CD4-positive, alpha-beta T cell (primary cell): ENCODE measurements around the gene TRIM69. TPM values are rescaled to one million over a fixed set of nuclear protein-coding genes. Genes with fewer than 3 reads are reported as not detected.
"Not testable (repeated sequence)": the region's sequence is repeated elsewhere in the genome, so short reads cannot be mapped to it uniquely, and the experiment has no call there.

Experiments used
- ATAC-seq: fragments of 200-7000 bp; cut with Tn5 transposase; one replicate; pipeline ENCODE4 v1.10.0; 2022; ENCODE audit warnings: mild to moderate bottlenecking; ENCODE audit not compliant: poor library complexity
- CTCF ChIA-PET: fragments of 350-600 bp; sonication (Branson Sonifier 250); formaldehyde crosslinking; loops from one replicate; lab custom pipeline; 2021; ENCODE audit warnings: antibody characterized with exemption, inconsistent platforms; lab: Charles Lee
- POLR2A ChIA-PET: fragments of 350-600 bp; sonication (Branson Sonifier 250); formaldehyde crosslinking; loops from one replicate; lab custom pipeline; 2021; ENCODE audit warnings: antibody characterized with exemption, inconsistent platforms; lab: Charles Lee
- DNase-seq, 14 experiments: peaks; one replicate each; pipeline ENCODE4 v3.0.0-alpha.2; 2013 to 2020; ENCODE audit warnings: mixed read lengths in 2 of 14
- H3K27ac ChIP-seq, 2 donors: one replicate each; pipeline versions ENCODE4 v1.5.1 to v1.7.0; 2013; ENCODE audit warnings: low read length in 2 of 2, low read depth in 1 of 2, mild to moderate bottlenecking in 1 of 2
- H3K27me3 ChIP-seq, 2 experiments: 1 replicate in 1 of 2; 2 replicates in 1 of 2; pipeline versions ENCODE4 v1.6.1 to v1.7.0; 2013; ENCODE audit warnings: low read length in 2 of 2, control low read depth in 1 of 2, mild to moderate bottlenecking in 1 of 2, moderate library complexity in 1 of 2; ENCODE audit not compliant: insufficient read depth in 2 of 2, control insufficient read depth in 1 of 2
- H3K36me3 ChIP-seq: one replicate; pipeline ENCODE4 v1.6.1; 2013; ENCODE audit warnings: low read length, control low read depth; ENCODE audit not compliant: insufficient read depth
- H3K4me1 ChIP-seq: one replicate; pipeline ENCODE4 v1.6.1; 2013; ENCODE audit warnings: low read length, control low read depth; ENCODE audit not compliant: insufficient read depth
- H3K4me3 ChIP-seq: one replicate; pipeline ENCODE4 v1.5.1; 2013; ENCODE audit warnings: mild to moderate bottlenecking, low read length, moderate library complexity
- H3K9me3 ChIP-seq, 2 experiments: 1 replicate in 1 of 2; 2 replicates in 1 of 2; pipeline versions ENCODE4 v1.6.1 to v1.7.0; 2013; ENCODE audit warnings: low read length in 2 of 2, mild to moderate bottlenecking in 2 of 2, control low read depth in 1 of 2, moderate library complexity in 1 of 2; ENCODE audit not compliant: control insufficient read depth in 1 of 2, insufficient read depth in 1 of 2
- H3K27ac Mint-ChIP-seq: one replicate; pipeline ENCODE4 v1.8.0; 2020; ENCODE audit warnings: mixed read lengths
- H3K27me3 Mint-ChIP-seq: one replicate; pipeline ENCODE4 v1.8.0; 2021; ENCODE audit warnings: mixed read lengths
- H3K36me3 Mint-ChIP-seq: one replicate; pipeline ENCODE4 v1.8.0; 2021; ENCODE audit warnings: low read depth, mixed read lengths
- H3K4me1 Mint-ChIP-seq: one replicate; pipeline ENCODE4 v1.8.0; 2021; ENCODE audit warnings: low read depth, mixed read lengths
- H3K4me3 Mint-ChIP-seq: one replicate; pipeline ENCODE4 v1.8.0; 2020; ENCODE audit warnings: mild to moderate bottlenecking, mixed read lengths
- H3K9me3 Mint-ChIP-seq: one replicate; pipeline ENCODE4 v1.8.0; 2020; ENCODE audit warnings: mixed read lengths
- CTCF ChIP-seq: fragments of 200-600 bp; IDR thresholded peaks from one replicate; pipeline ENCODE4 v1.8.0; 2022; ENCODE audit warnings: antibody characterized with exemption, mild to moderate bottlenecking
- intact Hi-C, 2 experiments: fragments of 100-400 bp; cut with DNase I in 1 of 2; cut with micrococcal nuclease in 1 of 2; formaldehyde crosslinking; loops; one replicate each; pipeline versions ENCODE4 v1.15.1 to v1.9.0; 2023 to 2025; cut with DNase I, micrococcal nuclease
- polyA plus RNA-seq, 2 donors: library from polyadenylated mRNA; unstranded; fragments of 120-200 nt; gene quantifications; one replicate each; pipeline ENCODE4 v1.2.1, GENCODE V29; 2013
- total RNA-seq, 174 experiments: library from RNA in 2 of 174; stranded (reverse) in 2 of 174; gene quantifications; one replicate each; pipeline ENCODE4 v1.2.3 and lab custom pipeline; 2021 to 2026

TRIM69 gene
- total RNA-seq (1 to 10 TPM; 6.2 to 9.8 TPM), total RNA-seq (lab: John Stamatoyannopoulos, UW) (27.0 to 216 (median 76.2) reads per million in 172 experiments)
- 49.6 TPM for polyA plus RNA-seq (2013, experiment 1 of 2)
- polyA plus RNA-seq (2013, experiment 2 of 2), result 41.8 TPM

- peak; percentile 47 for ATAC-seq
- Histone ChIP-seq H3K4me3 (peak within 1 kb of the TSS; percentile 39), H3K9me3 (no peaks in the 10 kb centered on the region), H3K4me1 (peaks cover 55% of the 10 kb centered on the region), H3K27ac (peak within 1 kb of the TSS; percentile 83 to 86), H3K27me3 (no peaks in the 10 kb centered on the region), H3K36me3 (peaks cover 13% of the 10 kb centered on the region)
- TF ChIP-seq CTCF, result no peak
- peaks cover 12% of the 10 kb centered on the region for H3K36me3 Mint-ChIP-seq
- ChIA-PET CTCF (interaction anchor here (0.6 to 5.0 kb wide), 13 partner anchors 8 to 193 kb away, joined by 3 to 98 read pairs (median 5); partner anchors contain the start of genes B2M, PATL2 and SPG11), POLR2A (interaction anchor here (0.6 to 38.3 kb wide), 14 partner anchors 8 to 912 kb away, joined by 3 to 4232 read pairs (median 4); partner anchors contain the start of genes B2M, EIF3J, MFAP1 and PATL2)
- peak in 2 of 14 experiments; percentile 47 to 59 for DNase-seq
- peak within 1 kb of the TSS; percentile 76 for H3K4me3 Mint-ChIP-seq
- H3K27ac Mint-ChIP-seq, result peak within 1 kb of the TSS; percentile 94
- H3K9me3 Mint-ChIP-seq, result no peaks in the 10 kb centered on the region
- H3K4me1 Mint-ChIP-seq, result peaks cover 67% of the 10 kb centered on the region
- intact Hi-C loops, result loop anchor here (2.0 to 5.0 kb wide), 3 partner anchors 23 to 159 kb away; no protein-coding TSS in a partner anchor
- H3K27me3 Mint-ChIP-seq, result no peaks in the 10 kb centered on the region
These were observed at the start of gene TRIM69 for GRCh38 chr15:44736181-44736765. TRIM69 (plus strand) TSS chr15:44736528; CDS start chr15:44736705, 177 bp downstream.

GRCh38 chr15:44689318-44689717, 47.0 kb upstream of the TRIM69 start:
- ATAC-seq, DNase-seq, intact Hi-C loops, H3K4me3 ChIP-seq, H3K27me3 Mint-ChIP-seq, H3K27me3 ChIP-seq, H3K27ac ChIP-seq, H3K4me3 Mint-ChIP-seq, H3K36me3 ChIP-seq: not testable (repeated sequence)
- ChIA-PET CTCF (interaction anchor here (1.4 kb wide), 1 partner anchor 111 kb away, joined by 3 read pairs; no protein-coding TSS in a partner anchor), POLR2A (interaction anchor here (3.5 to 49.9 kb wide), 4 partner anchors 7 to 33 kb away, joined by 20 to 4232 read pairs (median 331); partner anchors contain the start of genes B2M, PATL2, SPG11 and TRIM69)
- Mint-ChIP-seq H3K36me3 (peaks cover 50% of the 10 kb centered on the region), H3K4me1 (peaks cover 56% of the 10 kb centered on the region), H3K27ac (peak overlapping the region; percentile 5), H3K9me3 (peaks cover 12% of the 10 kb centered on the region)
- Histone ChIP-seq H3K4me1 (peaks cover 13% of the 10 kb centered on the region), H3K9me3 (peaks cover 7 to 12% of the 10 kb centered on the region in 2 experiments)

- peak; percentile 65 for ATAC-seq
These were observed 46.1 kb upstream of the TRIM69 start for GRCh38 chr15:44690245-44690644.

GRCh38 chr15:44692659-44693058, 43.7 kb upstream of the TRIM69 start:
- peaks cover 1% of the 10 kb centered on the region for H3K9me3 Mint-ChIP-seq
- Histone ChIP-seq H3K4me1 (peaks cover 22% of the 10 kb centered on the region), H3K4me3 (no peak overlapping the region), H3K27me3 (no peaks in the 10 kb centered on the region), H3K9me3 (peaks cover 3 to 7% of the 10 kb centered on the region in 2 experiments), H3K27ac (no peak overlapping the region), H3K36me3 (no peaks in the 10 kb centered on the region)
- no peak for ATAC-seq
- POLR2A ChIA-PET, result interaction anchor here (2.5 to 49.9 kb wide), 4 partner anchors 10 to 29 kb away, joined by 13 to 4232 read pairs (median 326); partner anchors contain the start of genes B2M, PATL2, SPG11 and TRIM69
- H3K27me3 Mint-ChIP-seq, result no peaks in the 10 kb centered on the region
- TF ChIP-seq CTCF, result no peak
- peaks cover 53% of the 10 kb centered on the region for H3K4me1 Mint-ChIP-seq
- intact Hi-C loops, result no loop called here
- H3K36me3 Mint-ChIP-seq, result peaks cover 17% of the 10 kb centered on the region
- H3K27ac Mint-ChIP-seq, result no peak overlapping the region
- DNase-seq, result no peak
- CTCF ChIA-PET, result interaction anchor here (1.2 kb wide), 1 partner anchor 18 kb away, joined by 6 read pairs; the partner anchor contains the start of genes B2M and PATL2
- H3K4me3 Mint-ChIP-seq, result no peak overlapping the region

More at GRCh38 chr15:44690245-44690644, 46.1 kb upstream of the TRIM69 start:
- POLR2A ChIA-PET, result interaction anchor here (1.0 to 49.9 kb wide), 6 partner anchors 8 to 32 kb away, joined by 7 to 4232 read pairs (median 25); partner anchors contain the start of genes B2M, PATL2, SPG11 and TRIM69
- H3K27ac ChIP-seq, H3K4me3 ChIP-seq, H3K27me3 ChIP-seq, intact Hi-C loops, H3K9me3 ChIP-seq, H3K4me3 Mint-ChIP-seq, H3K9me3 Mint-ChIP-seq, H3K36me3 ChIP-seq, H3K27me3 Mint-ChIP-seq: not testable (repeated sequence)
- H3K4me1 Mint-ChIP-seq, result peaks cover 55% of the 10 kb centered on the region
- H3K4me1 ChIP-seq, result peaks cover 19% of the 10 kb centered on the region
- H3K27ac Mint-ChIP-seq, result peak overlapping the region; percentile 58
- CTCF ChIA-PET, result interaction anchor here (0.6 to 2.3 kb wide), 3 partner anchors 21 to 34 kb away, joined by 3 to 8 read pairs (median 6); partner anchors contain the start of genes B2M and PATL2
- peak in 7 of 14 experiments; percentile 22 to 66 (median 41) for DNase-seq
- peaks cover 41% of the 10 kb centered on the region for H3K36me3 Mint-ChIP-seq
